DOHH2 (cell line): Measurements from ENCODE around the gene KDM6A.

Experiments
- EZH2phosphoT487 ChIP-seq: fragments of 200-600 bp; sonication (generic); IDR thresholded peaks from 2 replicates; pipeline ENCODE4 v1.6.1; 2017; ENCODE audit warnings: borderline replicate concordance, mild to moderate bottlenecking, antibody characterized with exemption, low read length, moderate library complexity, mixed read lengths
- TF ChIP-seq, protein P1 (sequence below): fragments of 200-600 bp; sonication (generic); IDR thresholded peaks from one replicate; pipeline ENCODE4 v1.5.1; 2014; ENCODE audit warnings: antibody characterized with exemption, mild to moderate bottlenecking, low read depth, low read length; ENCODE audit not compliant: poor library complexity, severe bottlenecking

GRCh38 chrX:45007598-45007997 is 134.6 kb downstream of the KDM6A start:
- TF ChIP-seq, protein P1, sequence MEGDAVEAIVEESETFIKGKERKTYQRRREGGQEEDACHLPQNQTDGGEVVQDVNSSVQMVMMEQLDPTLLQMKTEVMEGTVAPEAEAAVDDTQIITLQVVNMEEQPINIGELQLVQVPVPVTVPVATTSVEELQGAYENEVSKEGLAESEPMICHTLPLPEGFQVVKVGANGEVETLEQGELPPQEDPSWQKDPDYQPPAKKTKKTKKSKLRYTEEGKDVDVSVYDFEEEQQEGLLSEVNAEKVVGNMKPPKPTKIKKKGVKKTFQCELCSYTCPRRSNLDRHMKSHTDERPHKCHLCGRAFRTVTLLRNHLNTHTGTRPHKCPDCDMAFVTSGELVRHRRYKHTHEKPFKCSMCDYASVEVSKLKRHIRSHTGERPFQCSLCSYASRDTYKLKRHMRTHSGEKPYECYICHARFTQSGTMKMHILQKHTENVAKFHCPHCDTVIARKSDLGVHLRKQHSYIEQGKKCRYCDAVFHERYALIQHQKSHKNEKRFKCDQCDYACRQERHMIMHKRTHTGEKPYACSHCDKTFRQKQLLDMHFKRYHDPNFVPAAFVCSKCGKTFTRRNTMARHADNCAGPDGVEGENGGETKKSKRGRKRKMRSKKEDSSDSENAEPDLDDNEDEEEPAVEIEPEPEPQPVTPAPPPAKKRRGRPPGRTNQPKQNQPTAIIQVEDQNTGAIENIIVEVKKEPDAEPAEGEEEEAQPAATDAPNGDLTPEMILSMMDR, result no peak
- no peak for TF ChIP-seq EZH2phosphoT487
